ENCODE data around the gene TKT.

TKT gene

DNA sequence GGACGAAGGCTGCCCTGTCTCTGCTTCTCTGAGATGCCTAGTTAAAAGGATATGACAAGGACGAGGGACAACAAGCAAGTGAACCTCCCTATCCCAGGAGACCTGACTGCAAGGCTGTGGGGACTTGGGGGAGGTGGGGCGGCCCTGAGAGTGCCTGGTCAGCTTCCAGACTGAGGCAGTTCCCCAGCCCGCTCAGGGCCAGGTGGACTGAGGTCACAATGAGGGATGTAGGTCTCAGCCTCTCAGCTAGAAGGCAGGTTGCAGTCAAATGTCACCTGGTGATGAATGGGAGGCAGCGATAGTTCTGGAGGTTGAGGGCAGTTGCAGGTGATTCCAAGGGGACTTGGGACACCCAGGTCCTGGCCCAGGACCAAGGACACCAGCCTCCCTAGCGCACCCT lies 30.6 kb downstream of the TKT start:
- DNase-seq (ENCODE audit: low read depth): no peak

DNA sequence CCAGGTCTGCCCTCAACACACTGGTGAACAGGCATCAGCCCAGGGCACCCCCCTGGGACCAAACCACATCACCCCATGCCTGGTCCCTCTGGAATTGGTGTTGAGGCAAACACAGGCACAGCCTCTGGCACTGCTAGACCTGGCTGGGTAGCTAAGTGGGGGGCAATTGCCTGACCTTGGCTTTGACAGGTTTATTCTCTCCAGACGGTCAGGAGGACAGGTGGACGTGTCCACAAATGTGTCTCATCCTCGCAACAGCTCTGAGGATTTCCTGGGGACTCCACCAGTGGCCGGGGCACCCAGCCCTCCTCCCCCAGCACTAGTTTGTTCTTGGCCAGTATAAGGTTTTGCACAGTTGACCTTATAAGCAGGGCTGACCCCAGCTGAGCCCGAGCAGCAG lies 31.3 kb downstream of the TKT start:
- no peak for DNase-seq (ENCODE audit: low read depth)

DNA sequence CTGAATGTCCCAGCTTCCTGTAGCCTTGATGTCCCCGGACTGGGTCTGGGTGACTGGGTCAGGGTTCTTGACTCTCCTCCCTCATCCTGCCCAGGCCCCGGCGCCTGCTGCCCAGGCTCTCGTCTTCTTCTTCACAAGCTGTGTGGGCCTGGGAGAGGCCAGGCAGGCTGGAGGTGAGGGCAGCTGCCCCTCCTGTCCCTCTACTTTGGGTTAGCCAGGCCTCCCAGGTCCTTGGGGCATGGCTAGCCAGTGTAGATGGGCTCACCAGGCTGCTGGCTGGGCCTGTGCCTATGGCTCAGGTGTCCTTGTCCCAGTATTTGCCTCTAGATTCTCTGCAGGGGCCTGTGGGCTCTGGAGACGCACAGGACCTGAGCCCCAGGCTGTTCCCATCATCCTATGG lies 31.8 kb downstream of the TKT start:
- DNase-seq (ENCODE audit: low read depth): no peak

DNA sequence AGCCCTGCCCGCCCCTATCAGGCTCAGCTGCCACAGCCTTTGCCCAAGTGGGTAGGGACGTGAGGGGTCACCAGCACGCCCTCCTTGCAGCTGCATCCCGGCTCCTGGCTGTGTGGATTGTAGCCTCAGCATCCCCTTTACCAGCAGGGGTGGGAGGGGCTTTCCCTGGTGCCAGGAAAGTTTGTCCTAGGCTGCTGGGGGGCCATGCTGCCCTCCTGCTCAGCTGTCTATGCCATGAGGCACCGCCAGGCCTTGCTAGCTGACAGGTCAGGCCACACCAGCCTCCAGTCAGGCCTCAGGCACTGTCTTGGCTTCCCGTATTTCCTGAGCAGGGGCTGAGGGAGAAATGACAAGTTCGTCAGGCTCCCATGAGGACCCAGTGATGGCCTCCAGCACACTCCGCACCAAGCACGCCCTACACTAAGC lies 32.3 kb downstream of the TKT start:
- DNase-seq (ENCODE audit: low read depth): no peak

DNA sequence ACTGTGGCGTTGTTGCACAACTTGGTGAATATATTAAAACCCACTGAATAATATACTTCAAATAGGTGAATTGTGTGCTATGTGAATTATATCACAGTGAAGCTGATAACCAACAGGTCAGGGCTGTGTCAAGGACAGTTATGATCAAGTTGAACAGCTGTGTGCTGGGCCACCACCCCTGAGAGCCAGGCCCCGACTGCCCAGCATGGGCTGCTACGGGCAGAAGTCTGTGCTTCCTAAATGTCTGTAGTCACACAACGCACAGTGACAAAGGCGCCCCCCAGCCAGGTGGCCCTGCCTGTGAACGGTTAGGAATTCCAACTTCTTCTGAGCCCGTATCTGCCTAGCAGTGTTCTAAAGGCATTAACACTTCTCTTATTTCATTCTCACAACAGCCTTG lies 32.8 kb downstream of the TKT start:
- no peak for DNase-seq (ENCODE audit: low read depth)

DNA sequence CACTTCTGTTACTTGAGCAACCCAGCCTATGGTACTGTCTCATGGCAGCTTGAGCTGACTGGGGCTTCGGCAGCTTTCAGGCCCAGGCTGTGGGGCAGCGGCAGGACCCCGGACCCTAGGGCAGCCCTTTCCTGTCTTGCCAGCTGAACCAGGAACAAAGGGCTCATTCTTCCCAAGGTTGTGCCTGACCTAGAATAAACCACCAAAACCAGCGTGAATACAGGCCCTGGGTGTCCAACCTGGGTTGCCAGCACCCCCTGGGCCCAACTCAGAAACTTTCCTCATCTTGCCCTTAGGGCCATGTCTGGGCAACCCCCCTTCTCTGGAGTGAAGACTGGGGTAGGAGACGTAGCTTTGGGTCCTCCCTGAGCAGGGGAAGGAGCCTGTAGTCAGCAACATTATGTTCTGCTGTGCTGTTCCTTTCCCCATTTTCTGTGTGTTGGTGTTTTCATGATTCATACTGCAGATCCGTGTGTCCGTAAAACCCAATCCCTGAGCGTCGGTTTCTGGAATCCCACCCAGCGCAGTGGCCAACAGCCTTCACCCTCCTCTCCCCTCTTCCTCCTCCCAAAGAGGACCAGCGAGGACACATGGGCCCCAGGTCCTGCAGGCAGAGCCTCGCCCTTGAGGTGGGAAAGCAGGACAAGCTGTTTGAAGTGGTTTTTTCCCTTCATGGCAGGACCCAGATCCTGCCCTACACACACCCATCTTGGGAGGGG lies 33.5 kb downstream of the TKT start:
- DNase-seq (ENCODE audit: low read depth): no peak

DNA sequence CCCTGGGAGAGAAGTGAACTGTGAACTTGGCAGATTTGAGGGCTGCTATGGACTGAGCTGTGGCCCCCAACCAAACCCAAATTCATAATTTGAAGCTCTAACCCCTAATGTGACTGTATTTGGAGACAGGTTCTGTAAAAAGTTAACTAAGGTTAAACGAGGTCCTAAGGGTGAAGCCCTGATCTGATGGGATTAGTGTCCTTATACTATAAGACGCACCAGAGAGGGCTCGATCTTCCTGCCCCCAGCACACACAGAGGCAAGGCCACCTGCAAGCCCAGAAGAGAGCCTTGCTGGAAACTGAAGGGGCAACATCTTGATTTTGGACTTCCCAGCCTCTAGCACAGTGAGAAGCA lies 34.0 kb downstream of the TKT start:
- DNase-seq (ENCODE audit: low read depth): no peak

DNA sequence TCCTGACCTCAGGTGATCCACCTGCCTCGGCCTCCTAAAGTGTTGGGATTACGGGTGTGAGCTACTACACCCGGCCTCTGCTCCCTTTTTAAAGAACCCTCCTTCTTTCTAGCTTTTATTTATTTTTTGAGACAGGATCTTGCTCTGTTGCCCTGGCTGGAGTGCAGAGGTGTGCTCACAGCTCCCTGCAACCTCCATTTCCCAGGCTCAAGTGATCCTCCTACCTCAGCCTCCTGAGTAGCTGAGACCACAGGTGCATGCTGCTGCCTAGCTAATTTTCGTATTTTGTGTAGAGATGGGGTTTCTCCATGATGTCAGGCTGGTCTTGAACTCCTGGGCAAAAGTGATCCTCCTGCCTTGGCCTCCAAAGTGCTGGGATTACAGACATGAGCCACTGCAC lies 34.5 kb downstream of the TKT start:
- DNase-seq (ENCODE audit: low read depth): no peak

DNA sequence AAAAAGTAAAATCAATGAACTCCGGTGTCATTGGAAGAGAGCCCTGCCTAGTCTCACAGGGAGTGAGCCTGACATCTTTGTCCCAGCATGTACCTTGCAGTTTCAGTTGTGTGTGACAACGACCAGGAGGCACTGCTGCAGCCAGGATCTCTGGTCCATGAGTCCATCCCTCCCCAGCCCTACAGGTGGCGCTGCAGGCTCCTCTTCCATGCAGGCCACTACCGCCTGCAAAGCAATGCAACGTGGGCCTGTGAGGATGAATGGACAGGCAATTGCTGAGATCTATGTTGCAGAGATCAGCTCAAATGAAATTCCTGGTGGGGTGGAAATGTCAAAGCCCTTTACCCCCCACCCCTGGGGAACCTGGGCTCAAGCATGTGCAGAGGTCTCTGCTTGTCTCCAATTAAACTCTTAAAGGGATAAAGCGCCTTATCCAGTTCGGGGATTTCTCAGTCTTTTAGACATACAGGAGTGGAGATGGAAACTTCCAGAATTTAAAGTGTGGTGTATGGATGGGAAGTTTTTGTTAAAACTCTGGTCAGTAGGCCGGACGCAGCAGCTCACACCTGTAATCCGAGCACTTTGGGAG lies 35.8 kb downstream of the TKT start:
- peak; percentile 80 for DNase-seq (ENCODE audit: low read depth)

DNA sequence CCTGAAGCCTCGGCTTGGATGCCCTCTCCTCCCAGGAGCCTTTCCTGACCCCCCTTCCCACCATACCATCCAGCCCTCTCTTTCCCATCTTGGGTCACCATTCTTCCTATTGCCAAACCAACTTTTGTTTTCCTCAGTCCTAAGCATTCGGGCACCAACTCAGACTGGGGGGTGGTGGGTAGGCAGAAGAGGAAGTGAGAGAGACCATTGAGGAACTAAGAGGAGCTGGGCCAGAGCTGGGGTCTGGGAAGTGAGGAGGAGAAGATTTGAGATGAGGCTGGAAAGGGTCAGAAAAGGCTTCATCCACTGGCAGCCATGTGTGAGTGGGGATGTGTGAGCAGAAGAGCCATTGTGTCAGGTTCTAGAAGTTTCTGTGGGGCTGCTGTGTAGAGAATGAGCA lies 37.7 kb downstream of the TKT start:
- DNase-seq (ENCODE audit: low read depth): no peak

DNA sequence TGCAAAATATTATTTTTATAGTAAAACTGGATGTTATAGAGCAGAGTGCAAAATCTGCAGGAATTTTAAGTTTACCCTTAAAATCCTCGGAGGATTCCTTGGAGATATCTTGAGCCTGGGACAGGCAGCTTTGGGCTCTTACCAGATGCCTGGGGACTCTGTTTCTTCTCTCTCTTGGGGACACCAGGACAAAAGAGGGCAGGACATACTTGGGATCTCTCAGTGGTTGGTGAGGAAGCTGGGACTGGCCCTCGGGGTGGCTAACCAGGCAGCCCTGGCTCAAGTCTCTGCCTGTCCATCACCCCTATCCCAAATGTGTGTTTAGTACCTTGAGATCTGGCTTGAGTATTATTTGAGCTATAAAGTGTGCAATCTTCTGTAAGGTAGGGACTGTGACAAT lies 38.6 kb downstream of the TKT start:
- no peak for DNase-seq (ENCODE audit: low read depth)

DNA sequence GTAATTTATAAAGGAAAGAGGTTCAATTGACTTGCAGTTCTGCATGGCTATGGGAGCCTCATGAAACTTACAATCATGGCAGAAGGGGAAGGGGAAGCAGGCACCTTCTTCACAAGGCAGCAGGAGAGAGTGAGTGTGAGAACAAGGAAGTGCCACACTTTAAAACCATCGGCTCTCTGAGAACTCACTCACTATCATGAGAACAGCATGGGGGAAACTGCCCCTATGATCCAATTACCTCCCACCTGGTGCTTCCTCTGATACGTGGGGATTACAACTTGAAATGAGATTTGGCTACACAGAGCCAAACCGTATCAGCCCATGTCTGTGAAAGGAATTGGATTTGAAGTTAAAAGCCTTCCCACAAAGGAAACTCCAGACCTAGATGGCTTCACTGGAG lies 39.1 kb downstream of the TKT start:
- DNase-seq (ENCODE audit: low read depth): no peak

DNA sequence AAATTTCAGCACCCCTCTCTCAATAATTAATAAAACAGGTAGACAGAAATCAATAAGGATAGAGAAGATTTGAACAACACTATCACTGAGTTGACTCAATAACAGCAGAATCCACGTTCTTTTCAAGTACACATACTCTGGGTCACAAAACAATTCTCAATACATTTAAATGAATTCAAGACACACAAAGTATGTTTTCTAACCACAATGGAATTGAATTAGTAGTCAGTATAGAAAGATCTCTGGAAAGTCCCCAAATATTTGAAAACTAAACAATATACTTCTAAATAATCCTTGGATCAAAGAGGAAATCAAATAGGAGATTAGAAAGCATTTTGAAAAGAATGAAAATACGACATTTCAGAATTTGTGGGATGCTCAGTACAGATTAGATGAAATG lies 40.0 kb downstream of the TKT start:
- DNase-seq (ENCODE audit: low read depth): no peak

DNA sequence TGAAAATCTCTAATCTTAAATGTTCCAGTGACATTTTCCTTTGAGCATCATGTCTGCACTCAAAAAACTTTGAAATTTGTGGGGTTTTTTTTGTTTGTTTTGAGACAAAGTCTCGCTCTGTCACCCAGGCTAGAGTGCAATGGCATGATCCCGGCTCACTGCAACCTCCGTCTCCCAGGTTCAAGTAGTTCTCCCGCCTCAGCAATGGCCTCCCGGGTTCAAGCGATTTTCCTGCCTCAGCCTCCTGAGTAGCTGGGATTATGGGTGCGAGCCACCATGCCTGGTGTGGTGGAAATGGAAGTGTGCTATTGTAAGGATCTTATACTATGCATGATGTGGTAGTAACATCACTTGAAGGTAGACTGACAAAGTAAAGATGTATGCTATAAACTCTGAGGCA lies 42.5 kb downstream of the TKT start:
- no peak for DNase-seq (ENCODE audit: low read depth)

DNA sequence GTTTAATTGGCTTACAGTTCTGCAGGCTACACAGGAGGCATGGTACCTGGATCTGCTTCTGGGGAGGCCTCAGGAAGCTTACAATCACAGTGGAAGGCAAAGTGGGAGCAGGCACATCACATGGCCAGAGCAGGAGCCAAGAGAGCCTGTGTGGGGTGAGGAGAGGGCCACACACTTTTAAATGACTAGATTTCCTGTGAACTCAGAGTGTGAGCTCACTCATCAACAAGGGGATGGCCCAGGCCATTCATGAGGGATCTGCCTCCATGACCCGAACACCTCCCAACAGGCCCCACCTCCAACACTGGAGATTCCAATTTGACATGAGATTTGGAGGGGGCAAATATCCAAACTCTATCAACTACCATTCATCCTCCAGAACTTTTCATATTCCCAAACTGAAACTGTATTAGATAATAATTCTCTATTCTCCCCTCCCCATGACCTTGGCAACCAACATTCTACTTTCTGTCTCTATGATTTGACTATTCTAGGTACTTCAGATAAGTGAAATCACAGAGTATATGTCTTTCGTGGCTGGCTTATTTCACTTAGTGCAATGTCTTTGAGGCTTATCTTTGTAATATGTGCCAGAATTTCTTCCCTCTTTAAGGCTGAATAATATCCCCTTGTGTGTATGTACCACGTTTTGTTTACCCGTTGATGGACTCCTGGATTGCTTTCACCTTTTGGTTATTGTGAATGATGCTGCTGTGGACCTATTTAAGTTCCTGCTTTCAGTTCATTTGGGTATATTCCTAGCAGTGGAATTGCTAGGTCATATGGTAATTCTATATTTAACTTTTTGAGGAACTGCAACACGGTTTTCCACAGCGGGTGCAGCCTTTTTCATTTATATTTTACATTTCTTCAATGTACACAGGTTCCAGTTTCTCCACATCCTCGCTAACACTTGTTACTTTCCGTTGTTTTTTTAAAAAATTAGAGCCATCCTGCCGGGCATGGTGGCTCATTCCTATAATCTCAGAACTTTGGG lies 43.8 kb downstream of the TKT start:
- no peak for DNase-seq (ENCODE audit: low read depth)

DNA sequence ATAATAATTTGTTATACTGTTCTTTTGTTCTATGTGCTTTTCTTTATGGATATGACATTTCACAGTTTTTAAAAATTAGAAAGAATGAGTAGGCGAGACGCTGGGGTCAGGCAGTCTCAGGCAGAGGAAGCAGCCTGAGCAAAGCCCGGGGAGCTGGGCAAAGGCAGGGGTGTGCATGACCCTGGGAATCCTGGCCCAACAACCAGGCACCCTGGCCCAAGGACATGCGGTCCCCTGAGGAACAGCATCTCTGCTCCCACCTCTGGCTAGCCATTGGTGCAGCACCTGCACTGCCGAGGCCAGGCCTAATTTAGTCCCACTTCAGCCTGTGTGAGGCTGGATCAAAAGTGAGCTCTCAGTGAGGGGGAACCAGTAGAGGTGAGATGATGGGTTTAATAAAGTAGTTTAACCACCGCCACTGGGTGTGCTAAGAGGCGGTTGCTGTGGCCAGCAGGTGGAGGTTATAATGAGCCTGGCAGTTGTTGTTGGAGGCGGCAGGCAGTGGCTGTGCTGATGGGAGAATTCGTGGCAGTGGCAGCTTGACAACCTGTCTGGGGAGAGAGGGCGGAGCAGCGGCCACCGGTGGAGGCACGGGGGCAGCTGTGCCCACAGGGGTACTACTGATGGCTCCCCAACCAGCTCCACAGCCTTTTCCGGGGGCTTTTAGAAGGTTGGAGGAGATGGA lies 53.3 kb downstream of the TKT start:
- DNase-seq (ENCODE audit: low read depth): no peak

DNA sequence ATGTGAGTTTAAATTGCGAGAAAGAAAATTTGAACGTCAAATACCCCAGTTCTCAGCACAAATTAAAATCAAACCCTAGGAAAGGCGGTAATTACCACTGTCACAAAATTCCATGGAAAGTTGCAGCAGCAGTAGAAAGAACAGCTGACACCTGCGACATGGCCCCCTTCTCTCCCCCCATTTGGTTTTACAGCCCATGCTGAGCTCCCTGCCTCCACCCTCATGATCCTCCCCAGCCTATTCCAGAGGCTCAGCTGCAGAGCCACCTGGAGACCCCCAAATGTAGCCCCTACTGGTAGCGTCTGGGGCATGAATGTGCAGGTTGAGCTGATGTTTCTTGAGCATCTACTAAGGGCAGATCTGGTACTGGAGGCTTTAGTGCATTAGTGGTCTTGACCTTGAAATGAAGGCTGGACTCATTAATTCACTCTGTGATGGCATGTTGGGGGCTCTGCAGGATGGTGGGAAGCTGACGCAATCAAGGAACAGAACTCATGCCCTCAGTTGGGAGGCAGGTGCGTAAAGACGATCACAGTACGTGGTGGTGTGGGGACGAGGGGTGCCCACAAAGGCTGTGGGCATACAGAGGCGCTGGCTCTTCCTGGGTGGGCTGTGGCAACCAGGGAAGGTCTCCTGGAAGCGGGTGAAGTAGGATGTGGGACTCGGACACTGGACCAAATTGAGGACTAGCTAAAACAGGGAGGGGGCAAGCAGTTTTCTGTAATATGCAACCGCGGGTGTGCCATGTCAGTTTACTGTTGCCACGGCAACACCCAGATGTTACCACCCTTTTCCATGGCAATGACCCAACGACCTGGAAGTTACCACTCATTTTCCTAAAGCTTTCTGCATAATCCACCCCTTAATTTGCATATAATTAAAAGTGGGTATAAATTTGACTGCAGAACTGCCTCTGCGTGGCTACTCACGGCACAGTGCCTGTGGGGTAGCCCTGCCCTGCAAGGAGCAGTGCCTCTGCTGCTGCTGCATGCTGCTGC lies 55.0 kb downstream of the TKT start:
- DNase-seq (ENCODE audit: low read depth): no peak

DNA sequence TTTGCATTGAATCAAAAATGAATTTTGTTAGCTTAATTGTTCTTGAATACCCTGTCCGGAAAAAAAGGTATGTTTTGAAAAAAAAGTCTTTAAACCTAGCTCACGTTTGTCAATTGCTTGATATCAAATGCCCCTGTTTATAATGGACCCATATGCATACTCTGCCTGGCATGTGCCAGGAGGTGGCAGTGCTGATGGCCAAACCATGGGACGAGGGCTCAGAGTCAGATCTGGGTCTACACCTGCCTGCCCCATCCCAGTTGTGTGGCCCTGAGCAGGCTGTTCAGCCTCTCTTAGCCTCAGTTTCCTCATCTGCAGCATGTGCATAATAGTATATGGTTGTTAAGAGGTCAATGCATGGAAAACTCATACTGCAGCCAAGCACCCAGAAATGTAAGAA lies 56.0 kb downstream of the TKT start:
- DNase-seq (ENCODE audit: low read depth): no peak

DNA sequence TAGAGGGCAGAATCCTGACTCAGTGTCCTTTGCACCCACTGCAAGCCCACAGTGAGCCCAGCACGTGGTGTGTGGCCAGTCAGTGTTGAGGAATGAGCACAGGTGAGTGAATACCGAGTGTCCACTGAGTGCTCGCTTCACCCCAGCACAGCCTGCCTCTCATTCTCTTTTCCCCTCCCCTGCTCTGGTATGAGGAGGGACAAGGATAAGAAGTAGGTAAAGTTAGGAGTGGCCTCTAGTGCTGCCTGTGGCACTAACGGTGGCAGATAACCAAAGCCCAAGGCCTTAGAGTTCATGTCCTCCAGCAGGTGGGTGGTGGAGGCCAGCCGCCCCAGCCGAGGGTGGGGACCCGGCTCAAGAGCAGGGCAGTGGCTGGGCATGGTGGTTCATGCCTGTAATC lies 56.8 kb downstream of the TKT start:
- no peak for DNase-seq (ENCODE audit: low read depth)

DNA sequence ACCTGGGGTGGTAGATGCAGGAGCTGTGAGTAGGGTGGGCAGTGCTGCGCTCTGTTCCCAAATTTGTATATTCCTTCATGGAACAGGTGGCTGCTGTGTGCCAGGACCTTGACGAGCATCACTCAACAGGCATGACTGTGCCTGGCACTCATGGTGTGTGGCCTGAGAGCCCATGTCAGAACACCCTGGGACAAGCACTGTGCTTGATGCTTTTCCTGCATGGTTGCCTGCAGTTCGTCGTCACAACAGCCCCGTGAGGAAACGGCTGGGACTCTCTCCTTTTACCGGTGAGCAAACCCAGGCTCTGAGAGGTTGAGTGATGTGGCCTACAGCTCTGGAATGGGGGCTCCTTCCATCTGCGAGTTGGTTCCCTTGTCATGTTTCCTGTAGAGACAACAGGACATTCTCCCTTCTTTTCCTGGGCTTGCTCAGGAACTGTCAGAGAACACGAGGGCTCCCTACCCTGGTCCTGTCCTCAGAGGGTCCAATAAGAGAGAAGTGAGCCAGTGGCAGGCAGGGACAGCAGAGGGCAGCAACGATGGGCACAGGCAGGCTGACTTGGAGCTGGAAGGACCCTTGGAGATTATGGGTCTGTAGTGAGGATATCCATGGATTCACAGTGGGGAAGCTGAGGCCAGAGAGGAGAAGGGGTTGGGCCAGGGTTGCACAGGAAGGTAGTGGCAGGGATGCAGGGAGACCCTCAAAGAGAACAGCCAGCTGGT lies 57.4 kb downstream of the TKT start:
- DNase-seq (ENCODE audit: low read depth): no peak
